ENCODE results near the gene ADAMTS3. TPM values are rescaled to one million over a fixed set of nuclear protein-coding genes. Genes with fewer than 3 reads are reported as not detected.

The ADAMTS3 gene
- total and polyA plus RNA-seq, 8 donors = 3.0 to 8.9 (median 7.4) TPM

GRCh38 chr4:72571337-72571736 lies 2.3 kb upstream of the ADAMTS3 start:
- no peak overlapping the region for H3K27ac ChIP-seq
- no peak for TF ChIP-seq CTCF (IDR thresholded peaks at IDR 0.05)
- peaks cover 5 to 17% of the 10 kb centered on the region in 2 donors for H3K4me1 ChIP-seq
- intact Hi-C loops (cut with DNase I) = no loop called here
- no peak overlapping the region for H3K4me3 ChIP-seq
- DNase-seq (no peak), ATAC-seq (no peak)
- H3K9me3 ChIP-seq = no peaks in the 10 kb centered on the region
- no peaks in the 10 kb centered on the region for H3K36me3 ChIP-seq
- H3K27me3 ChIP-seq = peaks cover 0 to 34% of the 10 kb centered on the region in 2 donors

- no peaks in the 10 kb centered on the region for H3K36me3 ChIP-seq
- peak overlapping the region; percentile 77 for H3K27ac ChIP-seq
- DNase-seq (peak in 3 of 4 donors; percentile 12 to 37 (median 28)), ATAC-seq (no peak)
- no peaks in the 10 kb centered on the region for H3K9me3 ChIP-seq
- H3K4me1 ChIP-seq = peaks cover 5 to 17% of the 10 kb centered on the region in 2 donors
- peak overlapping the region; percentile 44 to 51 for H3K4me3 ChIP-seq
- intact Hi-C loops (cut with DNase I) = no loop called here
- no peak for TF ChIP-seq CTCF (IDR thresholded peaks at IDR 0.05)
- H3K27me3 ChIP-seq = peaks cover 0 to 34% of the 10 kb centered on the region in 2 donors
Observed at GRCh38 chr4:72569719-72570235, 756 bp upstream of the ADAMTS3 start.

GRCh38 chr4:72567821-72568675 lies 973 bp downstream of the ADAMTS3 start:
- Histone ChIP-seq H3K4me3 (peak overlapping the region; percentile 44 to 51), H3K27ac (peak overlapping the region; percentile 77), H3K27me3 (peaks cover 0 to 34% of the 10 kb centered on the region in 2 donors), H3K4me1 (peaks cover 5 to 17% of the 10 kb centered on the region in 2 donors), H3K36me3 (no peaks in the 10 kb centered on the region), H3K9me3 (no peaks in the 10 kb centered on the region)
- peak; percentile 75 to 87 (median 84) for DNase-seq
- TF ChIP-seq CTCF (IDR thresholded peaks at IDR 0.05) = no peak
- intact Hi-C loops (cut with DNase I) = no loop called here
- ATAC-seq = peak; percentile 84

- peaks cover 5 to 17% of the 10 kb centered on the region in 2 donors for H3K4me1 ChIP-seq
- no peaks in the 10 kb centered on the region for H3K9me3 ChIP-seq
- DNase-seq (no peak), ATAC-seq (no peak)
- intact Hi-C loops (cut with DNase I) = no loop called here
- no peaks in the 10 kb centered on the region for H3K36me3 ChIP-seq
- TF ChIP-seq CTCF (IDR thresholded peaks at IDR 0.05) = no peak
- H3K27me3 ChIP-seq = peaks cover 0 to 34% of the 10 kb centered on the region in 2 donors
- no peak overlapping the region for H3K27ac ChIP-seq
- peak overlapping the region in 1 of 2 donors; percentile 51 for H3K4me3 ChIP-seq
Observed at GRCh38 chr4:72567036-72567435, 2.0 kb downstream of the ADAMTS3 start.

- Histone ChIP-seq H3K4me1 (peaks cover 5 to 17% of the 10 kb centered on the region in 2 donors), H3K27ac (no peak overlapping the region), H3K9me3 (no peaks in the 10 kb centered on the region), H3K36me3 (no peaks in the 10 kb centered on the region), H3K4me3 (no peak overlapping the region), H3K27me3 (peaks cover 0 to 34% of the 10 kb centered on the region in 2 donors)
- intact Hi-C loops (cut with DNase I) = no loop called here
- TF ChIP-seq CTCF (IDR thresholded peaks at IDR 0.05) = no peak
- DNase-seq (peak in 1 of 4 donors; percentile 19), ATAC-seq (no peak)
Observed at GRCh38 chr4:72566464-72566972, 2.5 kb downstream of the ADAMTS3 start.
